GM12875 (cell line): ENCODE measurements around the gene MST1.

ENCODE experiments used
- H3K4me3 ChIP-seq: one replicate; pipeline ENCODE4 v1.5.1; 2011; ENCODE audit warnings: low read depth, low read length, control low read depth
- TF ChIP-seq, protein P1 (sequence below): IDR thresholded peaks from 2 replicates; pipeline ENCODE4 v1.5.1; 2011; ENCODE audit warnings: low read depth, mild to moderate bottlenecking, control low read depth, inconsistent platforms, low read length, moderate library complexity, borderline replicate concordance; ENCODE audit not compliant: insufficient read depth

The MST1 gene

DNA sequence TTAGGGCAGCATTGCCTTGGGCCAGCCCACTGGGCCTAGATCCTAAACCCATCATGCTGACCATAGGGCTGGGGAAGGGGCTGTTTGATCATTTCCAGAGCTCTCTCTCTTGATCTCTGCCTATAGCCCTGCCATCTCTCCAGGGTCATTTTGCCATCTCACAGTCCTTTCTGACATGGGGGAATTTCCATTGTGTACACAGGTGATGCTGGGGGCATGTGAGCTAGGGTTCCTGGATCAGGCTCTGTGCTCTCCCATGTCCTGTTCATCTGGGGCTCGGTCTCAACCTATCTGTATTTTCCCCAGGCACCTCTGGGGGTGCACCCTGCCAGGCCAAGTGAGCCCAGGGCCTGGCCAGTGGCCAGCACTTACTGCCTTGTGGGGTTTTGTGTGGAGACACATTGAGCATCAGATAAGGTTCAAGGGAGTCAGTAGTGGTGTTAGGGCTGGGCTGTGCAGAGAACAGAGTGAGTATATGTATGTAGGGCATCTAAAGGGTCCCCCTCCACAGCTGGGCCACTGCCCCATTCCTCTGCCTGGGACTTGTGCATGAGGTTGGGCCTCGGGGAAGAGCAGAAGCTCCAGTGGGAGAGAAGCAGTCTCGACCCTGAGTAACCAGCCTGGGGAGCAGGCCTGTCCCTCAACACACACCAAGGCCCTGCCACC is 40.8 kb downstream of the MST1 start:
- TF ChIP-seq, protein P1, sequence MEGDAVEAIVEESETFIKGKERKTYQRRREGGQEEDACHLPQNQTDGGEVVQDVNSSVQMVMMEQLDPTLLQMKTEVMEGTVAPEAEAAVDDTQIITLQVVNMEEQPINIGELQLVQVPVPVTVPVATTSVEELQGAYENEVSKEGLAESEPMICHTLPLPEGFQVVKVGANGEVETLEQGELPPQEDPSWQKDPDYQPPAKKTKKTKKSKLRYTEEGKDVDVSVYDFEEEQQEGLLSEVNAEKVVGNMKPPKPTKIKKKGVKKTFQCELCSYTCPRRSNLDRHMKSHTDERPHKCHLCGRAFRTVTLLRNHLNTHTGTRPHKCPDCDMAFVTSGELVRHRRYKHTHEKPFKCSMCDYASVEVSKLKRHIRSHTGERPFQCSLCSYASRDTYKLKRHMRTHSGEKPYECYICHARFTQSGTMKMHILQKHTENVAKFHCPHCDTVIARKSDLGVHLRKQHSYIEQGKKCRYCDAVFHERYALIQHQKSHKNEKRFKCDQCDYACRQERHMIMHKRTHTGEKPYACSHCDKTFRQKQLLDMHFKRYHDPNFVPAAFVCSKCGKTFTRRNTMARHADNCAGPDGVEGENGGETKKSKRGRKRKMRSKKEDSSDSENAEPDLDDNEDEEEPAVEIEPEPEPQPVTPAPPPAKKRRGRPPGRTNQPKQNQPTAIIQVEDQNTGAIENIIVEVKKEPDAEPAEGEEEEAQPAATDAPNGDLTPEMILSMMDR = no peak
- no peak overlapping the region for H3K4me3 ChIP-seq

DNA sequence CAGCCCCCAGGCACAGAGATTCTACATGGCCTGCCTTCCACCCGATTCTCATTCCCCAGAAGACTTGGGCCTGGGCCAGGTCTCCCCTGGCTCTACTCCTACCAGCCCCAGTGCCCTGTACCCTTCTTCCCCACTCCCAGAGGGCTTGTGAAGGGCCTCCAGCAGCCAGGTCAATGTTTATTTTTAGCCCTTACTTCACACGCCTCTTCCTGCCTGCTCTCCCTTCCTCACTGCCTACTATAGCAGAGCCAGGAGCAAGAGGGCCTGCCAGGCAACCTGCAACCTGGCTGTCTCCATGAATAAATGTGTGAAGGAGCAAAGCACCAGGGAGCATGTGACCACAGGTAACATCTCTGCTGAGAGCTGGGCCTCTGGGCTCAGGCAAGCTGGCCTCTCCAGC is 41.5 kb downstream of the MST1 start:
- TF ChIP-seq, protein P1 = no peak

GRCh38 chr3:49646236-49646635 is 43.0 kb downstream of the MST1 start:
- TF ChIP-seq, protein P1 = no peak
- no peak overlapping the region for H3K4me3 ChIP-seq

More for the DNA sequence above, 41.5 kb downstream of the MST1 start:
- no peak overlapping the region for H3K4me3 ChIP-seq

DNA sequence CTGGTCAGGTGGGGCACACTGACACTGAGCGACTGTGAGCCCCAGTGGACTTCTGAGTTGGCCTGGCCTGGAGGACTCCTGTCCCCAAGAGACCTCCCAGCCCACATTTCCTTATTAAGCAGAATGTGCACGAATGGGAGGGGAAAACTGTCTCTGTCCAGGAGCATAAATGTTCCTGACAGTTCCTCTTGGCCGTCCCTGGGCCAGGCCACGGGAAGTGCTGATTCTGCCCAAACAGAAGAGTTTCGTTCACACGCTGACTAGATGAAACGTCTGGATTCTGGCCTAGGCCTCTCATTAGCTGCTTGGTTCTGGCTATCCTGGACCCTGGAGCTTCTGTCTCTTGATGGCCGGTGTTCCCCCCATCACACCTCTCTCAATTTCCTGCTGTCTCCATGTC is 44.6 kb downstream of the MST1 start:
- H3K4me3 ChIP-seq = no peak overlapping the region
- TF ChIP-seq, protein P1 = no peak

DNA sequence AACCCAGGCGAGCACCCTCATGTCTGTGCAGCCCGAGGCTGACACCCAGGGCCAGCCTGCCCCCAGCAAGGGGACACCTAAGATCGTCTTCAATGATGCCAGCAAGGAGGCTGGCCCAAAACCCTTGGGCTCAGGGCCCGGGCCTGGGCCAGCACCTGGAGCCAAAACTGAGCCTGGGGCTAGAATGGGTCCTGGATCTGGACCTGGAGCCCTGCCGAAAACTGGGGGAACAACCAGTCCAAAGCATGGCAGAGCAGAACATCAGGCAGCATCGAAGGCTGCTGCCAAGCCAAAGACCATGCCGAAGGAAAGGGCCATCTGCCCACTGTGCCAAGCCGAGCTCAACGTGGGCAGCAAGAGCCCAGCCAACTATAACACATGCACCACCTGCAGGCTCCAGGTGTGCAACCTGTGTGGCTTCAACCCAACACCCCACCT is 46.5 kb downstream of the MST1 start:
- TF ChIP-seq, protein P1 = no peak
- H3K4me3 ChIP-seq = no peak overlapping the region

- TF ChIP-seq, protein P1 = no peak
- H3K4me3 ChIP-seq = no peak overlapping the region
Observed at GRCh38 chr3:49641921-49642707, 47.2 kb downstream of the MST1 start.

DNA sequence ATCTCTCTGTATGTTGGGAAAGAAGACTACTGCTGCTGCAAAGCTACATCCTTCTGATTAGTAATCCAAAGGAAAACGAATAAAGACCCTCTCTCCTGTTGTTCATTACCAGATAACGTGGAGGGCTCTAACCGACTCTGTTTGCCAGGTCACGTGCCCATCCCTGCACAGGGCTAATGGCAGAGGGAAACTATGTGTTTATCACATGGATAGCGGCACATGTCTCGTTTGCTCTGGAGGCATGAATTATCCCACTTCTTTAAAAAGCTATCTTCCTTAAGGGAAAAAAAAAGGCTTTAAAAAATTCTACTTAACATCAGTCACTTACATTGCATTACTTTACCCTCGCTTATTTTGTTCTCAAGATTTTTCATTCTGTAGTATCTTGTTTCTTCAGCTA is 48.0 kb downstream of the MST1 start:
- H3K4me3 ChIP-seq = no peak overlapping the region
- TF ChIP-seq, protein P1 = no peak
